ENCODE results near the gene CAGE1. TPM values are rescaled to one million over a fixed set of nuclear protein-coding genes. Genes with fewer than 3 reads are reported as not detected.
A peak's percentile ranks its signal among the peaks of the same experiment; 100 is the strongest.

The CAGE1 gene
- total and polyA plus RNA-seq, 2 donors (not counting 3 experiments of a cell fraction or from before 2014, with no cell fraction given), result not detected

DNA sequence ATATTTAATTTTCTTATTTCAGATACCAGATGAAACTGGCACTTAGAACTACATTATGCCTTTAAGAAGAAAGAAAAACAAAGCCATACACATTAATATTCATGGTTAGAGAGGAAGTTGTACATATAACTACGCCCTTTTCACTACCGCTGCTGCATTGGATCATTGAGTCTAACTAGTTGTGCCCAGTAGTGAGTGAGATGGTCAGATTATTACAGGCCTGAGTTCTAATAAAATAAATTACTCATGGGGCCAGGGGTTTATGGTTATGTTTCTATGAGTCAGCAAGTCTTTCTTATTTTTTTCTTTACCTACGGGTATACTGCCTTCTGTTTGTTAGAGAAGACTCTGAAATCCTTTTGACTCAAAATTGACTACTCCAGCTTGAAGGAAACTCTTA is 11.5 kb upstream of the CAGE1 start:
- DNase-seq (ENCODE audit: low read depth, low spot score) (peak; percentile 12), FAIRE-seq (no peak)
- H4K20me1 ChIP-seq (replicated peaks; ENCODE audit: control insufficient read depth, extremely low read depth, insufficient read depth, low read length), result no peaks in the 10 kb centered on the region
- intact Hi-C loops (cut with micrococcal nuclease) (no loop called here), dilution Hi-C loops (cut with MboI; ENCODE audit: extremely low pct_ligation_motif_present, low sequenced_read_pairs) (no loop called here)
- BruUV-seq (replicated peaks), result no TSS peak
- ChIA-PET POLR2A (no interaction called here), CTCF (interaction anchor here (1.1 kb wide), 1 partner anchor 16 kb away, joined by 3 read pairs; no protein-coding TSS in a partner anchor)
- peaks cover 11 to 24% of the 10 kb centered on the region in 2 experiments for H3K36me3 ChIP-seq (ENCODE audit: control insufficient read depth in 2 of 2, extremely low read depth in 1 of 2, insufficient read depth in 2 of 2, low read length in 2 of 2)
- H2AFZ ChIP-seq (ENCODE audit: low read depth, low read length), result no peak overlapping the region
- H3K4me3 ChIP-seq (replicated peaks in 1 of 3; ENCODE audit: insufficient read depth in 1 of 3, low read depth in 1 of 3, low read length in 3 of 3), result no peak overlapping the region
- H3K27ac ChIP-seq (ENCODE audit: insufficient read depth, low read depth, low read length), result peak overlapping the region; percentile 18
- no peak overlapping the region for H3K9ac ChIP-seq (replicated peaks; ENCODE audit: extremely low read depth, insufficient read depth, low read length)
- H3K9me3 ChIP-seq (replicated peaks; ENCODE audit: control insufficient read depth, insufficient read depth, low read length), result no peaks in the 10 kb centered on the region
- TF ChIP-seq, protein P1, sequence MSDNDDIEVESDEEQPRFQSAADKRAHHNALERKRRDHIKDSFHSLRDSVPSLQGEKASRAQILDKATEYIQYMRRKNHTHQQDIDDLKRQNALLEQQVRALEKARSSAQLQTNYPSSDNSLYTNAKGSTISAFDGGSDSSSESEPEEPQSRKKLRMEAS (IDR thresholded peaks at IDR 0.05; ENCODE audit: insufficient read depth, insufficient read length), result no peak
- TF ChIP-seq POLR2AphosphoS5 (IDR thresholded peaks at IDR 0.05; ENCODE audit: insufficient read depth, low read depth, low read length), result no peak
- TF ChIP-seq GATA2 (IDR thresholded peaks at IDR 0.05; ENCODE audit: insufficient read depth, insufficient read length, low read depth, low read length), result no peak
- no peak for TF ChIP-seq FOS (IDR thresholded peaks at IDR 0.05; ENCODE audit: borderline replicate concordance, insufficient read depth, low read length)
- TF ChIP-seq JUN (IDR thresholded peaks at IDR 0.05; ENCODE audit: borderline replicate concordance, insufficient read depth, insufficient read length, low read depth), result no peak
- TF ChIP-seq EZH2 (IDR thresholded peaks at IDR 0.05; ENCODE audit: borderline replicate concordance, low read depth, low read length, severe bottlenecking), result no peak
- TF ChIP-seq, protein P2, sequence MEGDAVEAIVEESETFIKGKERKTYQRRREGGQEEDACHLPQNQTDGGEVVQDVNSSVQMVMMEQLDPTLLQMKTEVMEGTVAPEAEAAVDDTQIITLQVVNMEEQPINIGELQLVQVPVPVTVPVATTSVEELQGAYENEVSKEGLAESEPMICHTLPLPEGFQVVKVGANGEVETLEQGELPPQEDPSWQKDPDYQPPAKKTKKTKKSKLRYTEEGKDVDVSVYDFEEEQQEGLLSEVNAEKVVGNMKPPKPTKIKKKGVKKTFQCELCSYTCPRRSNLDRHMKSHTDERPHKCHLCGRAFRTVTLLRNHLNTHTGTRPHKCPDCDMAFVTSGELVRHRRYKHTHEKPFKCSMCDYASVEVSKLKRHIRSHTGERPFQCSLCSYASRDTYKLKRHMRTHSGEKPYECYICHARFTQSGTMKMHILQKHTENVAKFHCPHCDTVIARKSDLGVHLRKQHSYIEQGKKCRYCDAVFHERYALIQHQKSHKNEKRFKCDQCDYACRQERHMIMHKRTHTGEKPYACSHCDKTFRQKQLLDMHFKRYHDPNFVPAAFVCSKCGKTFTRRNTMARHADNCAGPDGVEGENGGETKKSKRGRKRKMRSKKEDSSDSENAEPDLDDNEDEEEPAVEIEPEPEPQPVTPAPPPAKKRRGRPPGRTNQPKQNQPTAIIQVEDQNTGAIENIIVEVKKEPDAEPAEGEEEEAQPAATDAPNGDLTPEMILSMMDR (IDR thresholded peaks at IDR 0.05; ENCODE audit: extremely low read depth in 1 of 2, insufficient read depth in 1 of 2, low read depth in 1 of 2, low read length in 2 of 2), result no peak
- TF ChIP-seq MYC (IDR thresholded peaks at IDR 0.05; ENCODE audit: low read depth, low read length), result no peak
- no peak for TF ChIP-seq POLR2A (IDR thresholded peaks at IDR 0.05; ENCODE audit: low read depth, low read length)
- H3K27me3 ChIP-seq (ENCODE audit: control insufficient read depth in 2 of 2, insufficient read depth in 2 of 2, low read length in 2 of 2), result no peaks in the 10 kb centered on the region
- no peak overlapping the region for H3K4me2 ChIP-seq (ENCODE audit: insufficient read depth, low read length)
- H3K79me2 ChIP-seq (ENCODE audit: control insufficient read depth, insufficient read depth, low read length), result no peaks in the 10 kb centered on the region
- no peaks in the 10 kb centered on the region for H3K9me1 ChIP-seq (replicated peaks; ENCODE audit: control insufficient read depth, extremely low read depth, insufficient read depth, low read length)
- no peaks in the 10 kb centered on the region for H3K4me1 ChIP-seq (ENCODE audit: control insufficient read depth, extremely low read depth, insufficient read depth, low read length)

All from endothelial cell of umbilical vein (primary cell).